BJ (cell line): ENCODE results near the gene PRDM11. TPM values are rescaled to one million over a fixed set of nuclear protein-coding genes. Genes with fewer than 3 reads are reported as not detected.

Experiments
- CTCF ChIA-PET: fragments of 350-600 bp; formaldehyde crosslinking; extraction: SDS; loops from one replicate; lab custom pipeline; 2021; ENCODE audit warnings: antibody characterized with exemption, inconsistent platforms; lab: Yijun Ruan, JAX
- POLR2A ChIA-PET: fragments of 300-600 bp; sonication (Branson Sonifier 250); formaldehyde crosslinking; extraction: SDS; loops from one replicate; lab custom pipeline; 2021; ENCODE audit warnings: antibody characterized with exemption; lab: Charles Lee
- DNase-seq: peaks from one replicate; pipeline ENCODE4 v3.0.0-alpha.2; 2011; ENCODE audit warnings: low read depth
- H3K27me3 ChIP-seq: 2 replicates; pipeline ENCODE4 v1.6.0; 2011; ENCODE audit warnings: low read length; ENCODE audit not compliant: control insufficient read depth, insufficient read depth
- H3K36me3 ChIP-seq: 2 replicates; pipeline ENCODE4 v1.5.1; 2011; ENCODE audit warnings: low read length; ENCODE audit not compliant: control insufficient read depth, insufficient read depth
- H3K4me3 ChIP-seq: 2 replicates; pipeline ENCODE4 v1.5.1; 2011; ENCODE audit warnings: low read depth, mild to moderate bottlenecking, control low read depth, low read length
- CTCF ChIP-seq: IDR thresholded peaks from 2 replicates; pipeline ENCODE4 v1.5.1; 2011; ENCODE audit warnings: low read depth, mild to moderate bottlenecking, control low read depth, inconsistent platforms, low read length, moderate library complexity; ENCODE audit not compliant: insufficient read depth
- polyA plus RNA-seq: library from polyadenylated mRNA; depleted of rRNA; stranded (reverse); fragments of >200 nt; gene quantifications from 2 replicates; pipeline ENCODE4 v1.2.3, GENCODE V29; 2011

PRDM11 gene
- polyA plus RNA-seq, 1 experiment: 5.8 TPM

GRCh38 chr11:45179686-45180178 lies 33.3 kb downstream of the PRDM11 start:
- ChIA-PET POLR2A (no interaction called here), CTCF (interaction anchor here (0.8 kb wide), 1 partner anchor 34 kb away, joined by 4 read pairs; no protein-coding TSS in a partner anchor)
- peaks cover 2% of the 10 kb centered on the region for H3K36me3 ChIP-seq

GRCh38 chr11:45180179-45180847 lies 33.9 kb downstream of the PRDM11 start:
- H3K4me3 ChIP-seq: peak overlapping the region; percentile 44
- peak; percentile 56 for TF ChIP-seq CTCF
- ChIA-PET POLR2A (no interaction called here), CTCF (interaction anchor here (0.8 kb wide), 1 partner anchor 35 kb away, joined by 4 read pairs; no protein-coding TSS in a partner anchor)
- H3K36me3 ChIP-seq: peaks cover 2% of the 10 kb centered on the region
- DNase-seq: no peak
- no peaks in the 10 kb centered on the region for H3K27me3 ChIP-seq

More at GRCh38 chr11:45179686-45180178, 33.3 kb downstream of the PRDM11 start:
- no peak for DNase-seq
- no peaks in the 10 kb centered on the region for H3K27me3 ChIP-seq
- peak overlapping the region; percentile 44 for H3K4me3 ChIP-seq
- TF ChIP-seq CTCF: no peak

GRCh38 chr11:45180848-45181192 lies 34.4 kb downstream of the PRDM11 start:
- POLR2A ChIA-PET: no interaction called here
- H3K36me3 ChIP-seq: peaks cover 2% of the 10 kb centered on the region
- no peak for DNase-seq
- CTCF ChIA-PET: interaction anchor here (0.7 to 1.0 kb wide), 2 partner anchors 53 to 70 kb away, joined by 3 to 4 read pairs; no protein-coding TSS in a partner anchor
- H3K4me3 ChIP-seq: peak overlapping the region; percentile 44
- no peaks in the 10 kb centered on the region for H3K27me3 ChIP-seq
- TF ChIP-seq CTCF: no peak

- H3K27me3 ChIP-seq: no peaks in the 10 kb centered on the region
- H3K4me3 ChIP-seq: peak overlapping the region; percentile 44
- CTCF ChIA-PET: interaction anchor here (0.7 to 1.9 kb wide), 4 partner anchors 10 to 71 kb away, joined by 3 to 7 read pairs (median 4); no protein-coding TSS in a partner anchor
- no peak for DNase-seq
- peaks cover 2% of the 10 kb centered on the region for H3K36me3 ChIP-seq
- POLR2A ChIA-PET: no interaction called here
- 0 out of 2 replicates have a peak, but pooled peaks have one; percentile 4 for TF ChIP-seq CTCF
Measured at GRCh38 chr11:45181193-45181888, 34.9 kb downstream of the PRDM11 start.

- Histone ChIP-seq H3K36me3 (peaks cover 3% of the 10 kb centered on the region), H3K4me3 (no peak overlapping the region), H3K27me3 (no peaks in the 10 kb centered on the region)
- POLR2A ChIA-PET: no interaction called here
- no peak for DNase-seq
- TF ChIP-seq CTCF: no peak
- CTCF ChIA-PET: interaction anchor here (1.0 to 2.4 kb wide), 6 partner anchors 10 to 88 kb away, joined by 3 to 7 read pairs (median 6); no protein-coding TSS in a partner anchor
Measured at GRCh38 chr11:45181889-45182550, 35.6 kb downstream of the PRDM11 start.
